Suprapubic skin (tissue), 4 donors: ENCODE results near the gene GPR157. TPM values are rescaled to one million over a fixed set of nuclear protein-coding genes. Genes with fewer than 3 reads are reported as not detected.

ENCODE experiments used
- DNase-seq, 2 donors: peaks; one replicate each; pipeline ENCODE4 v3.0.0-alpha.2; 2019; ENCODE audit warnings: low spot score in 2 of 2
- H3K27ac ChIP-seq: fragments of 200-600 bp; sonication (generic); one replicate; pipeline ENCODE4 v1.5.1; 2019
- H3K27me3 ChIP-seq: fragments of 200-600 bp; sonication (generic); one replicate; pipeline ENCODE4 v1.5.1; 2019
- H3K36me3 ChIP-seq: fragments of 200-600 bp; sonication (generic); one replicate; pipeline ENCODE4 v1.5.1; 2019
- H3K4me1 ChIP-seq: fragments of 200-600 bp; sonication (generic); one replicate; pipeline ENCODE4 v1.5.1; 2019
- H3K4me3 ChIP-seq: fragments of 200-600 bp; sonication (generic); one replicate; pipeline ENCODE4 v1.5.1; 2019; ENCODE audit warnings: mild to moderate bottlenecking
- H3K9me3 ChIP-seq: fragments of 200-600 bp; sonication (generic); one replicate; pipeline ENCODE4 v1.5.1; 2019
- EP300 ChIP-seq: sonication (generic); formaldehyde crosslinking; IDR thresholded peaks from one replicate; pipeline ENCODE4 v1.6.1; 2017; ENCODE audit warnings: antibody characterized with exemption
- POLR2A ChIP-seq, 2 donors: fragments of 450-650 bp; IDR thresholded peaks; one replicate each; pipeline ENCODE4 v1.6.1; 2017; ENCODE audit warnings: antibody characterized with exemption in 2 of 2, mild to moderate bottlenecking in 2 of 2, moderate library complexity in 2 of 2
- POLR2AphosphoS5 ChIP-seq, 3 donors: sonication (generic); formaldehyde crosslinking; IDR thresholded peaks; one replicate each; pipeline ENCODE4 v1.6.1; 2017; ENCODE audit warnings: antibody characterized with exemption in 3 of 3
- WGBS: methylation state at CpG from one replicate; pipeline ENCODE4 v1.1.5; 2018; 5-methylcytosine and 5-hydroxymethylcytosine counted together
- total RNA-seq, 4 donors: library from RNA; depleted of rRNA; stranded (reverse); fragments of >200 nt; gene quantifications; one replicate each; pipeline ENCODE4 v1.1.0, GENCODE V29; 2016
- TF ChIP-seq, protein P1 (sequence below), 2 donors: fragments of 200-600 bp in 1 of 2; fragments of 450-650 bp in 1 of 2; sonication (generic) in 1 of 2; IDR thresholded peaks; one replicate each; pipeline ENCODE4 v1.5.1; 2016 to 2019; ENCODE audit warnings: antibody characterized with exemption in 2 of 2, mild to moderate bottlenecking in 1 of 2, moderate library complexity in 1 of 2

Gene GPR157
- total RNA-seq, 4 donors from 2014 or later, result 38.9 to 62.8 (median 44.2) TPM

DNA sequence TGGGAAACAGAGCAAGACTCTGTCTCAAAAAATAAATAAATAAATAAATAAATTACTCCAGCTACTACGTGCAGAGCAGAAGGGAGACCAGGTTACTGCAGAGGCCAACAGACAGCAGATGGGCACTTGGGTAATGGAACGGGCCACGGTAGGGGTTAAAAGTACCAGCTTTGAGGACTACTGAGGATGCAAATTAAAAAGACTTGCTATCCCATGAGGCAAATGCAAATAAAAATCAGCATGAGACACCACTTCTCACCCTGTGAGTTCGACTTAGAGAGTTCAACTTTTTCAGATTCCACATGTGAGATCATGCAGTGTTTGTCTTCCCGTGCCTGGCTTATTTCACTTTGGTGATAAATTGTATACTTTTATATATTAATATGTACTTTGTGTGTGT lies 66.1 kb downstream of the GPR157 start:
- TF ChIP-seq EP300 (no peak), POLR2A (IDR thresholded peaks at IDR 0.05) (no peak), POLR2AphosphoS5 (IDR thresholded peaks at IDR 0.05) (no peak)
- TF ChIP-seq, protein P1, sequence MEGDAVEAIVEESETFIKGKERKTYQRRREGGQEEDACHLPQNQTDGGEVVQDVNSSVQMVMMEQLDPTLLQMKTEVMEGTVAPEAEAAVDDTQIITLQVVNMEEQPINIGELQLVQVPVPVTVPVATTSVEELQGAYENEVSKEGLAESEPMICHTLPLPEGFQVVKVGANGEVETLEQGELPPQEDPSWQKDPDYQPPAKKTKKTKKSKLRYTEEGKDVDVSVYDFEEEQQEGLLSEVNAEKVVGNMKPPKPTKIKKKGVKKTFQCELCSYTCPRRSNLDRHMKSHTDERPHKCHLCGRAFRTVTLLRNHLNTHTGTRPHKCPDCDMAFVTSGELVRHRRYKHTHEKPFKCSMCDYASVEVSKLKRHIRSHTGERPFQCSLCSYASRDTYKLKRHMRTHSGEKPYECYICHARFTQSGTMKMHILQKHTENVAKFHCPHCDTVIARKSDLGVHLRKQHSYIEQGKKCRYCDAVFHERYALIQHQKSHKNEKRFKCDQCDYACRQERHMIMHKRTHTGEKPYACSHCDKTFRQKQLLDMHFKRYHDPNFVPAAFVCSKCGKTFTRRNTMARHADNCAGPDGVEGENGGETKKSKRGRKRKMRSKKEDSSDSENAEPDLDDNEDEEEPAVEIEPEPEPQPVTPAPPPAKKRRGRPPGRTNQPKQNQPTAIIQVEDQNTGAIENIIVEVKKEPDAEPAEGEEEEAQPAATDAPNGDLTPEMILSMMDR (IDR thresholded peaks at IDR 0.05), result no peak

DNA sequence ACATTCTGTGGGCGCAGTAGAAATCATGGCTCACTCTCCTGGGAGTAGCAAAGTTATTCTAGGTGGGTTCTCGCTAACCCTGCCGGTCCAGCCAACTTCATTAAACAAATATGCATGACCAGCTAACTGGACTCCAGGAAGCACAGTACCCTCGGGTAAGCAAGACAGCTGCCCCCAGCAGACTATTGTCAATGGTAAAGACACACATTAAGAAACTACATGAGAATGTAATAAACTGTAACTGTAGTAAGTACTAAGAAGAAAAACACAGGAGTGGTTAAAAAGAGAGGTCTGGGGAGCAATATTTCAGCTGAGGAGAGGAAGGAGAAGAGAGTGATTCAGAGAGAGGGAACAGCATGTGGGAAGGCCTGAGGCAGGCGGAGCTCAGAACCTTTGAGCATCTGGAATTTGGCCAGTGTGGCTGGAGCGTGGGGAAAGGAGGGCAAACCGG lies 66.9 kb downstream of the GPR157 start:
- Histone ChIP-seq H3K27ac (peak overlapping the region; percentile 24), H3K9me3 (no peaks in the 10 kb centered on the region), H3K4me1 (peaks cover 6% of the 10 kb centered on the region), H3K36me3 (no peaks in the 10 kb centered on the region), H3K27me3 (no peaks in the 10 kb centered on the region), H3K4me3 (no peak overlapping the region)
- DNase-seq, result no peak
- TF ChIP-seq EP300, result no peak
- TF ChIP-seq POLR2A (IDR thresholded peaks at IDR 0.05), result no peak
- TF ChIP-seq POLR2AphosphoS5 (IDR thresholded peaks at IDR 0.05), result no peak
- TF ChIP-seq, protein P1 (IDR thresholded peaks at IDR 0.05), result no peak
- 59% methylated on average over 7 of the region's 7 CpGs for WGBS

More for the DNA sequence above, 66.1 kb downstream of the GPR157 start:
- WGBS, result 68% methylated on average over 5 of the region's 5 CpGs
- H3K27ac ChIP-seq, result no peak overlapping the region
- H3K36me3 ChIP-seq, result no peaks in the 10 kb centered on the region
- H3K4me3 ChIP-seq, result no peak overlapping the region
- no peak for DNase-seq
- no peaks in the 10 kb centered on the region for H3K27me3 ChIP-seq
- peaks cover 8% of the 10 kb centered on the region for H3K4me1 ChIP-seq
- H3K9me3 ChIP-seq, result no peaks in the 10 kb centered on the region

DNA sequence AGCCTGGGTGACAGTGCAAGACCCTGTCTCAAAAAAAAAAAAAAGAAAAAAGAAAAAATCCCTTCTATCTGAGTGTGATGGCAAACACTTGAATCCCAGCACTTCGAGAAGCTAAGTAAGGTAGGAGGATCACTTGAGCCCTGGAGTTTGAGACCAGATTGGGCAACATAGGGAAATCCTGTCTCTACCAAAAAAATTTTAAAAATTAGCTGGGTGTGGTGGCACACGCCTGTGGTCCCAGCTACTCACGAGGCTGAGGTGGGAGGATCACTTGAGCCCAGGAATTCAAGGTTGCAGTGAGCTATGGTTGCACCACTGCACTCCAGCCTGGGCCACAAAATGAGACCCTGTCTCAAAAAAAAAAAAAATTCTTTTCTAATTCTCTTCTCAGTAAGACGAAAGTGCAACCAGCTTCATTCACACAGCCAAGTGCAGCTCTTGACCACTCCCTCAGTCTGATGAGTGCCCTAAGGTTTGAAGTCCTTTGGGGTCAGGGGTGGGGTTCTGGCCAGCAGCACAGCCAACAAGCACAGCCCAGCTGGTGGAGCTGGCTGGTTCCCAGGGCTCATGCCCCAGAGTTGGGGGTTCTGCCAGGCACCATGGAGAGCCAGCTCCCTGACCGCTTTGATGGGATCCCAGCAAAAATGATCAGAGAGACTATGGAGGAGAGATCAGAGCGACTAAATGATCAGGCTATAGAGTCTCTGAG lies 67.5 kb downstream of the GPR157 start:
- Histone ChIP-seq H3K36me3 (no peaks in the 10 kb centered on the region), H3K27ac (peak overlapping the region; percentile 24), H3K4me1 (peaks cover 4% of the 10 kb centered on the region), H3K4me3 (no peak overlapping the region), H3K27me3 (no peaks in the 10 kb centered on the region), H3K9me3 (no peaks in the 10 kb centered on the region)
- no peak for DNase-seq
- 68% methylated on average over 6 of the region's 6 CpGs for WGBS
- no peak for TF ChIP-seq POLR2AphosphoS5 (IDR thresholded peaks at IDR 0.05)
- TF ChIP-seq, protein P1 (IDR thresholded peaks at IDR 0.05), result no peak
- TF ChIP-seq EP300, result no peak
- no peak for TF ChIP-seq POLR2A (IDR thresholded peaks at IDR 0.05)

DNA sequence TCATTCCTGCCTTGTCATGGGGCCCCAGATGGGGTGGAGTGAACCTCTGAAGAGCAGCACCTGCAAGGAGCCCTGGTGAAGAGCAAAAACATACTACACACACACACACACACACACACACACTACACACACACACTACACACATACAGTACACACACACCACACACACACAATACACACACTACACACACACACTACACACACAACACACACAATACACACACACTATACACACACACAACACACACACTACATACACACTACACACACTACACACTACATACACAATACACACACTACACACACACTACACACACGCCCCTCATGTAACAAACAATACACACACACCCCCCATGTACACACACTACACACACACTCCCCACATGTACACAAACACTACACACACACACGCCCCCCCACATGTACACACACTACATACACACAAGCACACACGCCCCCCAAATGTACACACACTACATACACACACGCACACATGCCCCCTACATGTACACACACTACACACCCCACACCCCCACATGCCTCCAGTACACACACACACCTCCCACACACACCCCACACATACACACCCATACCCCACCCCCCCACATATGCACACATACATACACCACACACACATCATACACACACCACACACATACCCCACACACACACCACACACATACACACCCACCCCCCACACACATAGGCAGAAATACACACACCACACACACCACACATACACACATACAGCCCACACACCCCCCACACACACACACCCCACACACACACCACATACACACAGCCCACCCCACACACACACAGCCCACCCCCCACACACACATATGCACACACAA lies 68.8 kb downstream of the GPR157 start:
- H3K9me3 ChIP-seq, result no peaks in the 10 kb centered on the region
- H3K4me3 ChIP-seq, result no peak overlapping the region
- peaks cover 4% of the 10 kb centered on the region for H3K4me1 ChIP-seq
- 88% methylated on average over 4 of the region's 4 CpGs for WGBS
- TF ChIP-seq, protein P1 (IDR thresholded peaks at IDR 0.05), result no peak
- no peak for TF ChIP-seq POLR2A (IDR thresholded peaks at IDR 0.05)
- TF ChIP-seq EP300, result no peak
- TF ChIP-seq POLR2AphosphoS5 (IDR thresholded peaks at IDR 0.05), result no peak
- DNase-seq, result no peak
- no peaks in the 10 kb centered on the region for H3K27me3 ChIP-seq
- no peak overlapping the region for H3K27ac ChIP-seq
- H3K36me3 ChIP-seq, result no peaks in the 10 kb centered on the region

DNA sequence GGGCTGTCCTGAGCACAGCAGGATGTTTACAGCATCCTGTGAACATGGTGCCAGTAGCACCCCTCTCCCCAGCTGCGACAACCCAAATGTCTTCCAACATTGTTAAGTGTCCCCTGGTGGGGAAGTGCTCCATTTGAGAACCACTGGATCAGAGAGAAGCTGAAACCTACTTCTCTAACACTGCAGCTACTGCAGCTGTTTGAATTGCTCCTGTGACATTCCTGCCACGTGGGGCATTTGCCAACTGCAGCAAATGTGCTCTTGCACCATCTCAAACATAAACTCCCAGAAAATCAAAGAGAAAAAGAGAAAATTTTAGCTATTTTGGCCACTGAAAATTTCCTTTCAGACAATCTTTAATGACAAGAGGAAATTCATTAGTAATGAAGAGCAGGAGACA lies 70.4 kb downstream of the GPR157 start:
- no peaks in the 10 kb centered on the region for H3K9me3 ChIP-seq
- H3K27ac ChIP-seq, result no peak overlapping the region
- DNase-seq, result no peak
- H3K4me3 ChIP-seq, result no peak overlapping the region
- no peaks in the 10 kb centered on the region for H3K27me3 ChIP-seq
- H3K4me1 ChIP-seq, result peaks cover 4% of the 10 kb centered on the region
- WGBS, result 47% methylated on average over 2 of the region's 2 CpGs
- no peaks in the 10 kb centered on the region for H3K36me3 ChIP-seq
- TF ChIP-seq EP300 (no peak), POLR2A (IDR thresholded peaks at IDR 0.05) (no peak), POLR2AphosphoS5 (IDR thresholded peaks at IDR 0.05) (no peak)
- TF ChIP-seq, protein P1 (IDR thresholded peaks at IDR 0.05), result no peak
